HepG2 (cell line): ENCODE data around the gene SYPL1. TPM values are rescaled to one million over a fixed set of nuclear protein-coding genes. Genes with fewer than 3 reads are reported as not detected.

Experiments
- ETV6 ChIP-seq: sonication (generic); formaldehyde crosslinking; conservative IDR thresholded peaks from 2 replicates; pipeline ENCODE4 v1.4.0; 2020; ENCODE audit warnings: missing genetic modification reagents
- FOSL2 ChIP-seq: sonication (generic); formaldehyde crosslinking; IDR thresholded peaks from 2 replicates; pipeline ENCODE4 v1.4.0; 2020; ENCODE audit warnings: missing genetic modification reagents
- HINFP ChIP-seq: sonication (generic); formaldehyde crosslinking; IDR thresholded peaks from 2 replicates; pipeline ENCODE4 v1.4.0; 2020; ENCODE audit warnings: low read depth, mild to moderate bottlenecking, missing genetic modification reagents
- MYC ChIP-seq: sonication (generic); formaldehyde crosslinking; IDR thresholded peaks from 2 replicates; pipeline ENCODE4 v1.9.0; 2021; ENCODE audit warnings: missing genetic modification reagents, borderline replicate concordance
- REPIN1 ChIP-seq: sonication (generic); formaldehyde crosslinking; IDR thresholded peaks from 2 replicates; pipeline ENCODE4 v1.8.0; 2022; ENCODE audit warnings: missing genetic modification reagents, low read depth, mild to moderate bottlenecking, borderline replicate concordance
- SMYD3 ChIP-seq: sonication (generic); formaldehyde crosslinking; IDR thresholded peaks from 2 replicates; pipeline ENCODE4 v1.8.1; 2023; ENCODE audit warnings: mild to moderate bottlenecking, missing genetic modification reagents
- TEAD3 ChIP-seq: optimal IDR thresholded peaks from 2 replicates; pipeline ENCODE3; 2016; ENCODE audit warnings: borderline replicate concordance
- ZBTB21 ChIP-seq: sonication (generic); formaldehyde crosslinking; IDR thresholded peaks from 2 replicates; pipeline ENCODE4 v1.4.0; 2020; ENCODE audit warnings: missing genetic modification reagents
- ZFX ChIP-seq: sonication (generic); formaldehyde crosslinking; IDR thresholded peaks from 2 replicates; pipeline ENCODE4 v1.4.0; 2020; ENCODE audit warnings: mild to moderate bottlenecking, low read depth, missing genetic modification reagents, moderate library complexity
- ZNF616 ChIP-seq: sonication (generic); formaldehyde crosslinking; IDR thresholded peaks from 2 replicates; pipeline ENCODE4 v1.5.0; 2020; ENCODE audit warnings: low read depth, mild to moderate bottlenecking, missing genetic modification reagents
- polyA plus RNA-seq, 8 experiments: library from polyadenylated mRNA; depleted of rRNA in 3 of 8; stranded (reverse) in 7 of 8; unstranded in 1 of 8; fragments of >200 nt; fragmentation: Illumina TruSeq in 4 of 8; extraction: Trizol in 4 of 8; gene quantifications; 2 replicates each; pipeline versions ENCODE4 v1.2.1 to v1.2.3, GENCODE V29; 2011 to 2016; ENCODE audit warnings: low read depth in 4 of 8, missing spikeins in 1 of 8, mixed read lengths in 1 of 8; ENCODE audit not compliant: insufficient read depth in 1 of 8
- total RNA-seq, 5 experiments: library from RNA; depleted of rRNA; stranded (reverse); fragments of >200 nt; fragmentation: Illumina TruSeq; extraction: Trizol; gene quantifications; 2 replicates each; pipeline ENCODE4 v1.2.3, GENCODE V29; 2016; ENCODE audit warnings: low read depth in 1 of 5
- TF ChIP-seq, protein P1 (sequence below): sonication (generic); formaldehyde crosslinking; IDR thresholded peaks from 2 replicates; pipeline ENCODE4 v1.4.0; 2020; ENCODE audit warnings: missing genetic modification reagents

Gene SYPL1
- total and polyA plus RNA-seq, 2 of the 13 experiments (the other 11 are each of a cell fraction or from before 2014, with no cell fraction given), result 27.5 to 40.2 TPM

DNA sequence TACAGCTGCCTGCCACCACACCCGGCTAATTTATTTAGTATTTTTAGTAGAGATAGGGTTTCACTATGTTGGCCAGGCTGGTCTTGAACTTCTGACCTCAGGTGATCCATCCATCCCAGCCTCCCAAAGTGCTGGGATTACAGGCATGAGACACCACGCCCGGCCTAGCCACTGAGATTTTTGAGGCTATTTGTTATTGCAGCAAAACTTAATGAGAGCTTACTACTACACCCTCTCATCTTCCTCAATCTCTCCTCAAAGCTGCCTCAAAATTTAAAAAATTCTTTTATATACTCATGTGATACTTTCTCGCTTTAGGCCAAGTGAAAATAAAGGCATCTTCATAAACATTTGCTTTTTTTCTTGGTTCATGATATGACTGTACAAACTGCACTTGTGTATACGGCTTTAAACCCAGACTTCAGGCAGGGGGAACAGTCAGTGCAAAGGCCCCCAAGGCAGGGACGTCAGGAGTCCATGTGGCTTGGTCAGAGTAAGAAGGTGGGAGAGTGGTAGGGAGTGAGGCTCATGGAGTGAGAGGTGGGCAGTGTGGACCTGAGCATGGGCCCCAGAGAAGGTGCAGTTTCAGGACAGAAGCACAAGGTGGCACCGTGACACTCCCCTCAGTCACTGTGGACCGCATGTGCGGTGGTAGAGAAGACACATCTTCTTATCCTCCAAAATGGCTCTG is 55.5 kb downstream of the SYPL1 start (continued):
- TF ChIP-seq, protein P1, sequence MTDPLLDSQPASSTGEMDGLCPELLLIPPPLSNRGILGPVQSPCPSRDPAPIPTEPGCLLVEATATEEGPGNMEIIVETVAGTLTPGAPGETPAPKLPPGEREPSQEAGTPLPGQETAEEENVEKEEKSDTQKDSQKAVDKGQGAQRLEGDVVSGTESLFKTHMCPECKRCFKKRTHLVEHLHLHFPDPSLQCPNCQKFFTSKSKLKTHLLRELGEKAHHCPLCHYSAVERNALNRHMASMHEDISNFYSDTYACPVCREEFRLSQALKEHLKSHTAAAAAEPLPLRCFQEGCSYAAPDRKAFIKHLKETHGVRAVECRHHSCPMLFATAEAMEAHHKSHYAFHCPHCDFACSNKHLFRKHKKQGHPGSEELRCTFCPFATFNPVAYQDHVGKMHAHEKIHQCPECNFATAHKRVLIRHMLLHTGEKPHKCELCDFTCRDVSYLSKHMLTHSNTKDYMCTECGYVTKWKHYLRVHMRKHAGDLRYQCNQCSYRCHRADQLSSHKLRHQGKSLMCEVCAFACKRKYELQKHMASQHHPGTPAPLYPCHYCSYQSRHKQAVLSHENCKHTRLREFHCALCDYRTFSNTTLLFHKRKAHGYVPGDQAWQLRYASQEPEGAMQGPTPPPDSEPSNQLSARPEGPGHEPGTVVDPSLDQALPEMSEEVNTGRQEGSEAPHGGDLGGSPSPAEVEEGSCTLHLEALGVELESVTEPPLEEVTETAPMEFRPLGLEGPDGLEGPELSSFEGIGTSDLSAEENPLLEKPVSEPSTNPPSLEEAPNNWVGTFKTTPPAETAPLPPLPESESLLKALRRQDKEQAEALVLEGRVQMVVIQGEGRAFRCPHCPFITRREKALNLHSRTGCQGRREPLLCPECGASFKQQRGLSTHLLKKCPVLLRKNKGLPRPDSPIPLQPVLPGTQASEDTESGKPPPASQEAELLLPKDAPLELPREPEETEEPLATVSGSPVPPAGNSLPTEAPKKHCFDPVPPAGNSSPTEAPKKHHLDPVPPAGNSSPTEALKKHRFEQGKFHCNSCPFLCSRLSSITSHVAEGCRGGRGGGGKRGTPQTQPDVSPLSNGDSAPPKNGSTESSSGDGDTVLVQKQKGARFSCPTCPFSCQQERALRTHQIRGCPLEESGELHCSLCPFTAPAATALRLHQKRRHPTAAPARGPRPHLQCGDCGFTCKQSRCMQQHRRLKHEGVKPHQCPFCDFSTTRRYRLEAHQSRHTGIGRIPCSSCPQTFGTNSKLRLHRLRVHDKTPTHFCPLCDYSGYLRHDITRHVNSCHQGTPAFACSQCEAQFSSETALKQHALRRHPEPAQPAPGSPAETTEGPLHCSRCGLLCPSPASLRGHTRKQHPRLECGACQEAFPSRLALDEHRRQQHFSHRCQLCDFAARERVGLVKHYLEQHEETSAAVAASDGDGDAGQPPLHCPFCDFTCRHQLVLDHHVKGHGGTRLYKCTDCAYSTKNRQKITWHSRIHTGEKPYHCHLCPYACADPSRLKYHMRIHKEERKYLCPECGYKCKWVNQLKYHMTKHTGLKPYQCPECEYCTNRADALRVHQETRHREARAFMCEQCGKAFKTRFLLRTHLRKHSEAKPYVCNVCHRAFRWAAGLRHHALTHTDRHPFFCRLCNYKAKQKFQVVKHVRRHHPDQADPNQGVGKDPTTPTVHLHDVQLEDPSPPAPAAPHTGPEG, result 0 out of 2 replicates have a peak, but pooled peaks have one; percentile 47
- TF ChIP-seq MYC (CRISPR knock-in tag), result peak; percentile 58; the same call in 1 of the 2 replicates
- TF ChIP-seq ZNF616 (CRISPR knock-in tag), result no peak
- no peak for TF ChIP-seq ETV6
- peak; percentile 30; the same call in 1 of the 2 replicates for TF ChIP-seq ZFX (CRISPR knock-in tag)
- peak; percentile 23; the same call in 1 of the 2 replicates for TF ChIP-seq REPIN1
- TF ChIP-seq HINFP (CRISPR knock-in tag), result 0 out of 2 replicates have a peak, but pooled peaks have one; percentile 30
- peak; percentile 50 for TF ChIP-seq TEAD3 (CRISPR knock-in tag)
- TF ChIP-seq ZBTB21, result no peak
- 0 out of 2 replicates have a peak, but pooled peaks have one; percentile 15 for TF ChIP-seq FOSL2 (CRISPR knock-in tag)
- no peak for TF ChIP-seq SMYD3 (CRISPR knock-in tag)
